Superior temporal gyrus (tissue), 1 donor: ENCODE measurements around the gene GPRC5C.
"Not testable (repeated sequence)": the region's sequence is repeated elsewhere in the genome, so short reads cannot be mapped to it uniquely, and the experiment has no call there.

ENCODE experiments used
- DNase-seq: peaks from one replicate; pipeline ENCODE4 v3.0.0-alpha.2; 2016; ENCODE audit errors: extremely low spot score

GPRC5C gene

DNA sequence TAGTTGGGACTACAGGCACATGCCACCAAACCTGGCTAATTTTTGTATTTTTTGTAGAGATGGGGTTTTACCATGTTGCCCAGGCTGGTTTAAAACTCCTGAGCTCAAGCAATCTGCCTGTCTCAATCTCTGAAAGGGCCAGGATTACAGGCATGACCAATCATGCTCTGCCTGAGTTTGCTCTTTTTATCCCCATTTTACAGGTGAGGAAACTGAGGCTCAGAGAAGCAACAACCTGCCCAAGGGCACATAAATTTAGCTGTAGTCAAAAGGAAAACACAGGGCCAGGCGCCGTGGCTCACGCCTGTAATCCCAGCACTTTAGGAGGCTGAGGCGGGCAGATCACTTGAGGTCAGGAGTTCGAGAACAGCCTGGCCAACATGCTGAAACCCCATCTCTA is 26.6 kb upstream of the GPRC5C start:
- not testable (repeated sequence) for DNase-seq

DNA sequence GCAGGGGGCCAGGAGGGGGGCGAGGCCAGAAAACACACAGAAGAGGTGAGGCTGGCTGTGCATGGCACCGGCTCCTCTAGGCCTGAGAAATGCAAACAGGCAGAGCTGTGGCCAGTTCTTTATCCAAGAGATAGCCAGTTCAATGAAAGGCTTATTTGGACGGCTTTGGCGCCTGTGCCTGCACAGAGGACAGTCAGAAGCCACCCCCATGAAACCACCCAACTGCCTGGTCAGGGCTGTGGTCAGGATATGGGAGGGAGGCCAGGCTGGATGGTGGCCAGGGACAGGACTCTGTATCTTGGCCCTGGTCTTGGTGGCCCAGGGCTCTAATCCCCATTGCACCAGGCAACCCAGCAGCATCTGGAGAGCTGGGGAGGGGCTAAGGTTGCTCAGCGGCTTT is 24.5 kb upstream of the GPRC5C start:
- DNase-seq: no peak

DNA sequence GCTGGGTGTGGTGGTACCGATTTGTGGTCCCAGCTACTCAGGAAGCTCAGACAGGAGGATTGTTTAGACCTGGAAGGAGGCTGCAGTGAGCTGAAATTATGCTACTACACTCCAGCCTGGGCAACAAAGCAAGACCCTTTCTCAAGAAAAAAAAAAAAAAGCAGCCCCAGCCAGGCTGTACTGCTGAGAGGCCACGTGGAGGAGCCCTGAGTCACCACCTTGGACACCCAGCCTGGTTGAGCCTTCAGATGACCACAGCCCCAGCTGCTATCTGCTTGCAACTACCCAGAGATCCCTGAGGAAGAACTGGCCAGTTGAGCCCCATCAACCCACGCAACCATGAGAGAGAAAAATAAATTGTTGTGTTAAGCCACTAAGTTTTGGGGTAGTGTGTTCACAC is 23.6 kb upstream of the GPRC5C start:
- no peak for DNase-seq

DNA sequence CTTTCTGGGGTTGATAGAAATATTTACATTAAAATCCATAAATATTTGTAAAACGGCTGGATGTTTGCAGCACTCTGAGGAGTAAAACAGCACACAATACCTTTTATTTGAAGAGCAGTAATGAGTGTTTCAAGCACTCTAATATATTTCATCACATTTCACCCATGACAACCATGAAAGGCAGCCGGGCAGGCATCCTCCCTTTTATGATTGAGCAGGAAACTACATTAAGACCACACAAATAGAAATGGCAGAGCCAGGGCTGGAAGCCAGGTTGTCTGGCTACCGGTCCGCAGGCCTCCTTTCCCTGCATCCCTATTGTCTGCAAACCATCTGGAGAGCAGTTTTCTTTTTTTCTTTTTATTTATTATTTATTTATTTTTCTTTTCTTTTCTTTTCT is 23.1 kb upstream of the GPRC5C start:
- DNase-seq: no peak

DNA sequence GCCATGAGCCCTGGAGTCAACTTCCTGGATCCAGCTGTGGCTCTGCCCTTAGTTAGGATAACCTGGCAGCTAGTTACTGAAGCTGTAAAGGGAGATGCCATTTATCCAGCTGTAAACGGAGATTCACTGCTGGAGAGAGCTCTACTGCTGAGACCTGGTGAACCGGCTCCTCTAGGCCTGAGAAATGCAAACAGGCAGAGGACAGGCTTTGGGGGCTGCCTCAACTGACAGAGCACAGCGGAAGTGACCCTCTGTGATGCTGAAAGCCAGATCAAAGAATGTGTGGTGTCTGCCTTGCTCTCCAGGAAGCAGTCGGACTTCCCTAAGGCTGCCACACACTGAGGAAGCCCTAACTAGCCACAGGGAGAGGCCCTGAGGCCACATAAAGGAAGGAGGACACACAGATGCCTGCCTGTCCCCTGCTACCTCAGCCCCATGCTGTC is 21.9 kb upstream of the GPRC5C start:
- no peak for DNase-seq

DNA sequence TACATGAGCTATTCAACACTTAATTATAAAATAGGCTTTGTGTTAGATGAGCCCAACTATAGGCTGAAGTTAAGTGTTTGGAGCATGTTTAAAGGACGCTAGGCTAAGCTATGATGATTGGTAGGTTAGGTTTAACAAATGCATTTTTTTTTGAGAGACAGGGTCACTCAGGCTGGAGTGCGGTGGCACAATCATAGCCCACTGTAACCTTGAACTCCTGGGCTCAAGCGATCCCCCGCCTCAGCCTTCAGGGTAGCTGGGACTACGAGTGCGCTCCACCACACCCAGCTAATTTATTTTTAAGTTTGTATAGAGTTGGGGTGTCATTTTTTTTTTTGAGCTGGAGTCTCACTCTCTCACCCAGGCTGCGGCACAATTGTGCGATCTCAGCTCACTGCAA is 19.3 kb upstream of the GPRC5C start:
- no peak for DNase-seq

DNA sequence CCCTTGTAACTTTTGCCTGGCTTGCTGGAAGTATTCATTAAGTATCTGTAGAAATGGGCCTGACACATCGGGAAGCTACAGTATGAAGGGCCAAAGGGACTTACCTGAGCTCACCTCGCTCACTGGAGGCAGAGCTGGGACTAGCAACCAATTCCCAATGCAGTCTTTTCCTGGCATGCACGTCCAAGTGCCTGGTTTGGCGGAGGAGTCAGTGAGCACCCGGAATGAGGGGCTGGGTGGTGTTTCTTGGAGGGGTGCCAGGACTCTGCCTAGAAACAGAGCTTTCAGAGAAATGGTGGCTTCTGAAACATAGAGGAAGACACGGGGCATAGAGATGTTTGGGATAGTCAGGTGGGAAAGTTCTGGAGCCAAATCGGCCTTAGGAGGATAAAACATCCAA is 18.4 kb upstream of the GPRC5C start:
- DNase-seq: no peak

DNA sequence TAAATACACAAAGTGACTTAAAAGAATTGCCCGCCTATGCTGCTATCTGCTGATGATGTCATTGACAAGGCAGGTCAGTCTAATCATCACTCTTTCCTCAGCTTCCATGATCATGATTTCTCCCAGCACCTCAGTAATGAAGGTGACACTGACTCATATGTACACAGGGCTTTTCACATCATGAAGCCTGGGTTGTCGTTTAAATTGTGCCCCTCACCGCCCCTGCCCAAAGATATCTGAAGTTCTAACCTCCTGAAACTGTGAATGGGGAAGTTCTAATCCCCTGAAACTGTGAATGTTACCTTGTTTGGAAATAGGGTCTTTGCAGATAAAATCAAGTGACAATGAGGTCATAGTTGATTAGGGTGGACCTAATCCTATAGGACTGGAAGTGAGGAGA is 17.4 kb upstream of the GPRC5C start:
- no peak for DNase-seq

DNA sequence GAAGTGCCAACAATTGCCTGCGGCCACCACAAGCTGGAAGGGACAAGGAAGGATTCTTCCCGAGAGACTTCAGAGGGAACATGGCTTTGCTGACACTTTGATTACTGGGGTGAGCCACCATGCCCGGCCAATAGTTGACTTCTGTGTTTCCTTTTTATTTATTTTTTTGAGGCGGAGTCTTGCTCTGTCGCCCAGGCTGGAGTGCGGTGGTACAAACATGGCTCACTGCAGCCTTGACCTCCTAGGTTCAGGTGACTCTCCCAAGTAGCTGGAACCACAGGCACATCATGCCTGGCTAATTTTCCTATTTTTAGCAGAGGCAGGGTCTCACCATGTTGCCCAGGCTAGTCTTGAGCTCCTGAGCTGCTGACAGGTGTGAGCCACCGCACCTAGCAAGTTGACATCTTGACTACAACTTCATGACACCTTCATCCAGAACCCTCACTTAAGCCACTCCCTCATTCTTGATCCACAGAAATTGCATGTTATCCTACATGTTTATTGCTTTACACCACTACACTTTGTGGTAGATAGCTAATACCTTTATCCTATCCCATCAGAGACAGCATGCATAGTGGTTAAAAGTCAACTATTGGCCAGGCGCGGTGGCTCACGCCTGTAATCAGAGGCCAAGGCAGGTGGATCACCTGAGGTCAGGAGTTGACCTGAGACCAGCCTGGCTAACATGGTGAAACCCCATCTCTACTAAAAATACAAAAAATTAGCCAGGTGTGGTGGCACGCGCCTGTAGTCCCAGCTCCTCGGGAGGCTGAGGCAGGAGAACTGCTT is 16.1 kb upstream of the GPRC5C start:
- no peak for DNase-seq

DNA sequence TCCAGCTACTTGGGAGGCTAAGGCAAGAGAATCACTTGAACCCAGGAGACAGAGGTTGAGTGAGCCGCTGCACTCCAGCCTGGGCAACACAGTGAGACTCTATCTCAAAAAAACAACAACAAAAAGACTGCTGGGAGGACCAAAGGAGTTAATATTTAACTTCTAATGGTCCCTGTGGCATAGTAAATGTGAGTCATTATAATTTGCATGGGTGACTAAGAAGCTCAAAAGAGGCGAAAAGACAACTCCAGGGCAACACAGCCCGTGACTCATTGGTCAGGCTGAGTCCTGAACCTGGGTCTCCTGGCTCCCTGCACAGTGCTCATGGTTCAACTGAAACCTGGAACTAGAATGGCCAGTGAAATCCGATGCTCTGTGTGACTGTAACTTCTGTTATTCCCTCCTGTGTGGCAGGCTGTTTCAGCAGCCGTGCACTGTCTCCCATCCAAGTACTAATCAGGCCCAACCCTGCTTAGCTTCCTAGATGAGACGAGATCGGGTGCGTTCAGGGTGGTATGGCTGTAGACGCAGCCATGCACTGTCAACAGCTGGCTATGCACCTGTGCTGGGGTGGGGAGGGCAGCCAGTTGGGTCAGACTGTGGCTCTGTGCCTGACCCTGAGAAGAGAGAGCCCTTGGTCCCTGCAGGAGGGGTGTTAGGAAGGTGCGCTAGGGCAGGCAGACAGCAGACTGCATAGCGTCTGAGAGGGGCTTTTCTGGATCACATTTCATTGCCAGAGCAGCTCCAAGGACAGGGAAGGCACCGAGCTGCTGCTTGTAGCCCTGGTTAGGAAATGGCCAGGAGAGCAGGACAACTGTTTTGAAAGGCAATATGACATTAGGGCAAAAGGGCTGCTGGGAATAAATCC is 14.5 kb upstream of the GPRC5C start:
- no peak for DNase-seq

DNA sequence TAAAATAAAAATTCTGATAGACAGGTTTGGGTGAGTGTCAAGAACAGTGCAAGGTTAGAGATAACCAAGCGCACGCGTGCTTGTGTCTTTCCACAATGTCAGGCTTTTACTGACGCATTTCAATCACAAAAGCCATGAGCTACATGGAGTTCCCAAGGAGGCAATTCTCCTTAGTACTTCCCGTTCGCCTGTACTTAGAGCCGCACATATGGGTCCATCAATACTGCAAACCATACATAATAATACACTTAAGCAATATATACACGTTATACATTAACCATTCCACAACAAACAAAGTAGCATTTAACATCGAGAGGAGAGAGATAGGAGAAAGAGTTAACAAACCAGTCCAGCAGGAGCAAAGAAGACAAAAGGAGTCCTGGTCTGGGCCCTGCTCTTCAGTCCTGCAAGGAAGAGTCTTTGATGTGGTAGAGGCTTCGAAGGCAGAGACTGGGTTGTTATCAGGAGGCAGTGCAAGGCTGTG is 11.9 kb upstream of the GPRC5C start:
- DNase-seq: no peak

DNA sequence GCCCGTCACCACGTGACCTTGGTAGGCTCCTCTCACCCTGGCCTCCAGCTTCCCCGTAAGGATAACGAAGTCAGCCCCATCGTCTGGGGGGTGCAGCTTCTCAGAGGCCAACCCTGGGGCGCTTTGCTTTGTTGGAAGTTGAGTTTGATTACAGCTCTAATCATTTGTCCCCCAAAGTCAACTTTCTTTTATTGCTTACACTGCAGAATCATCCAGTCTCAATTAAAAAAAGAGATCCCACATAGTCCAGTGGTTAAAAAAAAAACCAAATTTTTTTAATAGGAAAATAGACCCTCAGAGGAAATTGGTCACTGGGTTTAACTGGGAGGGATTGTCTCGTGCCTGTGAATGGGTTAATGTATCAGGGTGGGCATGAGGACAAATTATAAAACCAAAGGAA is 7.8 kb upstream of the GPRC5C start:
- DNase-seq: no peak

DNA sequence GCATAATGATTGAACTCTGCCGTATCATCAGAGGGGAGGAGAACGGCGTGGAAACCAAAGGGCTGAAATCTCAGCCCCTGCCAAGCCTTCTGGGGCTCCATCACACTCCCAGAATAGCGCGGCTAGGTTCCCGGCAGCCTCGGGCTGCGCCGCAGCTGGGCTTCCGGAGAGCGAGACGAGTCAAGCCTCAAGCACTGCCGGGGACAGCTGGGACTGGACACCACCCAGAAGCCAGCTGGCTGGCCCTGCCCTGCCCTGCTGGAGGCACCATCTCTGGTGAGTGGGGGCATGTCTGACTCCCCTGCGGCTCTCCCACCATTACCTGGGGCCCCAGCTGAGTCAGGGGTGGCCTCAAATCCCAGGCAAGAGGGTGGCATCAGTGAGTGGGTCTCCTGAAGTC is 7.2 kb upstream of the GPRC5C start:
- no peak for DNase-seq

DNA sequence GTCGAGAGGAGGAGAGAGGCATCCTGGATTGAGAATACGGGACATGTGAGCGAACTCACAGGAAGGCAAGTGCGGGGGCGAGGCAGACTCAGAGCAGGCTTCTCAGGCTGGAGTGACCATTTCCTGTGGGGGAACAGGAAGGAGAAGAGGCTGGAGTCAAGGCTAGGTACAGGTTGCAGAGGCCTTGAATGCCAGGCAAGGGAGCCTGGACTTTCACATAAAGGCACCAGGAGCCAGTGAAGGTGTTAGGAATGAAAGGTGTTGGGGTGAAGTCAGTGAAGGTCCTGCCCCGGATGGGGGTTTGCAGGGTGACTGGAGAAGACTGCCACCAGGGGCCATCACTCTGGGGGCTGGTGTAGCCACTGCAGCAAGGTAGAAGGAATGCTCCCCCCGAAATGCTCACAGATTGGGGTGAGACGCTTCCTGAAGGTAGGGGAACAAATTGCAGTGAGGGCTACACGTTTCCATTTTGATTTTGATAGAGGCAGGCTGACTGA is 5.3 kb upstream of the GPRC5C start:
- DNase-seq: no peak

DNA sequence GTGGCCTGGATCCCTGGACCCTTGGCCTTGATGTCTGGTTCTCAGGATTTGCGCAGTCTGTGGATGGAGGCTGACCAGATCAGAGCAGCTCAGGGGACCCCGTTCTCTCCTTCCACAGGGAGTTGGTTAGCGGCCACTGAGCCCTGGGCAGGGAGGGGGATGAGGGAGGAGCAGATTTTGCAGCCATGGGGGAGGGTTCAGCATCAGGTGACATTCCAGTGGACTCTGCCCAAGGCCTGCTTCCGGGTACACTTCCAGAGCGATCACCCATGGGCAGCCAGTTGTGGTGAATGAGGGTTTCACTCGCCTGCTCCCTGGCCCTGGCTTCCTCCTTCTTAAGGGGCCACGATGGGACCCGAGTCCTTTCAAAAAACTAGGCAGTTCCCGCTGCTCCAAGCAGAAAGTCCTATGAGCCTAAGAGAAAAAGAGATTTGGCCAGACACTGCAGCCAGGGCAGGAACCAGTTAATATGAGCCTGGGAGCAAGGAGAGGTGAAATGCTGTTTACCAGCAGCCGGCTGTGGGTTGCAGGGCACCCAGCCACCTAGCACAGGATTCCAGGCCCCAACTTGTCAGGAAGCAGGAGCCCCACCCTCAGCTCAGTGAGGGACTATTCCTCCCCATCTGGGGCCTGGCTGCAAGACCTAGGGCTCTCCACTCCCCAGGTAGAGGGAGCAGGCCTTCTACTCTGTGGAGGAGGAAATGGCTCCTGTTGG is 4.7 kb upstream of the GPRC5C start:
- no peak for DNase-seq

DNA sequence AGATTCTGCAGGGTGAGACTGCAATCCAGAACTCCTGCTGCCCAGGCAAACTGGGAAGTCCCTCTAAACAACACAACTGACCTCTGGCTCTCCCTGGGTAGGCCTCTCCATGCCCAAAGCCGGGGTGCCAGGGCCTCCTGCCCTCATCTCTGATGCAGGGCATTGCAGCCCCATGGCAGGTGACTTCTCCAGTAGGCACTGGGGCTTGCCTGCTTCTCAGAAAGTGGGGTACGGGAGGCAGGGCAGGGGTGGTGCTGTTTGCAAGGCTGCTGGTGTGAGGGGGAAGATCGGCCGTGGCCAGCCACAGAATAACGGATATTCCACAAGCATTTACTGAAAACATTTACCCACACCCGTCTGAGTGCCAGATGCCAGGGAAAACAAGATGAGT is 4.1 kb upstream of the GPRC5C start:
- DNase-seq: no peak

DNA sequence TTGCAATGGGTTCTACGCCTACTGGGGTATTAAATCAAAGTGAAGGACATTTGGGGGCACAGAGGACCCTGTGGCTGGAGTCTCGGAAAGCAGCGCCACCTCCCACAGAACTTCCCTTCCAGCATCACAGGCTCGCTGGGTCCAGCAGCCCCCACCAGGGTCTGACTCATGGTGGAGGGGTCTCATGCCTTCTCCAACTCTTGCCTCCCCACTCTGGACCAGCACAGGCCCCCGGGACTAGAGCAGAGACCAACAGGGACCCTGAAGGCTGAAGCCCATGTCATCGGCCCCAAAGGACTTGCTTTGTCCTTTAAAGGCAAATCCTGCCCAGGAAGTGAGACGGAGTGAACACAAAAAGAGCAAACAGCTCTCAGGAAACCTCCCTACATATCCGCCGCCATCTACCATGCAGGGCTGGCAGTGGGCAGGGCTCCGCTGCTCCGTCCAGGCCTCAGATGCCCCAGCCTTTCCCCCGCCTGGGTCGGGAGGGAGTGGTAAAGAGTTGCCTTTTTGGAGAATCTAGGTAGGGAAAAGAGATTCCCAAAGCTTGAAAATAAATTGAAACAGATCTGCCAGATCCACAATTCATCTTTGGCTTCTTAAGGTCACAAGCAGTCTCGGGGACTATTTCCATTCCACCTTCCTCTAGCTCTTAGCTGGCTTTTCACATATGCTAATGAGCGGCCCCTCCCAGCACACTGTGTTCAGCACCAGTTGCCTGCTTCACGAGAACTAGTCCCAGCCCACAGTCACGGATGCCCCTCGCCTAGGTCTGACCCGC is 2.1 kb upstream of the GPRC5C start:
- DNase-seq: no peak

DNA sequence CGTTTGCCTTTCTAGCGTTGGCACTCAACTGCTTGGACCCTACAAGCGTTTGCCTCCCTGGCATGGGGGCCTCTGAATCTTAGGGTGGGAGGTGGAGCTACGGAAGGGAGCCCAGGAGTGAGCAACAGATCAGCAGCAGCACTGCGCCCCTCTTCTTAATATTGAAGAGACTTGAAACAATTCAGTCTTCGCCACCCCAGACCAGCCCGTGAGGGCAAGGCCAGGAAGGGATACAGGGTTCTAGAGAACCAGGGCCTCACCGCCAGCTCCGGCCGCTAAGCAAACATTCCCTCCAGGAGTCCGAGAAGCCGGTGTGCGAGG is 1.5 kb upstream of the GPRC5C start:
- DNase-seq: no peak

DNA sequence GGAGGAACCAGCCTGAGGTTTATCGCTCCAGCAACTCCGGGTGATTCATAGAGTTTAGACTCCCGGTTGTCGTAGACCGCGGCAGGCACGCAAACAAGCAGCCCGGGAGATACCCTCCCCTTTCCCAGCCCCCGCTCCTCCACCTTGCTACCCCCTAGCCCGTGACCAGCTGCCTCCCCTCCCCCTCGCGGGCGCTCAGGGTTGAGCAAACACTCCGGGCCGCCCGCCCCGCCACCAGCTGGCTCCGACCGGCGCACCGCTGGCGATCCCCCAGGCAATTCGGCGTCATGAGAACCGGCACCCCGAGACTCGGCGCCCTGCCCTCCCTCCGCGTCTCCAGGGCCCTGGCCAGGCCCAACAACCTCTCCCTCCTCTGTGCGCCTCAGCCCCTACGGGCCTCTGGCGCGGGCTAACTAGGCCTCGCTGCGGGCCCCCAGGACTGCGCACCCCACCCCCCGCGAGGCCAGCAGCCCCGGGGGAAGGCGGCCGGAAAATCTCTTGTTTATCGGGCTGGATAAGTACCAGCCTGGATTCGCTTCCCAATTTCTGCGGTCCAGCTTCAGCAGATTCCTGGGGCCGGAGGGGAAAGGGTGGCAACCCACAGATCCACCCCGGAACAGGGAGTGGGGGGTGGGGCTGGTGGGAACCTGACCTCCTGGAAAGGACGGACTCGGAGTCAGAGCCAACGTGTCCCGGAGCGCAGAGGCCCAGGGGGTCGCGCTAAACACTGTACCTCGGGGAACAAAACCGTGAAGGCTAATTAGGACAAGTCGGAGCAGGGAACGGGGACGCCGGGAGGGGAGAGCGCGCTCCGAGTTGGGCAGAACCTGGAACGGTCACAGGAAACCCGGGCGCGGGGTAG is 951 bp upstream of the GPRC5C start:
- no peak for DNase-seq

DNA sequence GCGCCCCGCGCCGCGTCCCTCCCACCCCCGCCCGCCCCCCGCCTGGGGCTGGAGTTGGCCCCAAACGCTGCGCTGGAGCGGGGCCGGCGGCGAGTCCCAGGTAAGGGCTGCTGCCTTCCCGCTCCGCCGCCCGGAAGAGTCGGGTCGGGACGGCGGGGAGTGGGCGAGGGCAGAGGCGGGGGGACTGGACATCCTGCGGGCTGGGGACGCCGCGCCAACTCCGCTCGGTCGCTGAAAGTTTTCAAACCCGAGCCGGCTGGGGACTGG is 469 bp downstream of the GPRC5C start:
- DNase-seq: no peak
